CD4-positive, alpha-beta T cell (primary cell): ENCODE data around the gene SLC35A5. TPM values are rescaled to one million over a fixed set of nuclear protein-coding genes. Genes with fewer than 3 reads are reported as not detected.

ENCODE experiments used
- ATAC-seq: fragments of 200-7000 bp; cut with Tn5 transposase; one replicate; pipeline ENCODE4 v1.10.0; 2022; ENCODE audit warnings: mild to moderate bottlenecking; ENCODE audit not compliant: poor library complexity
- CTCF ChIA-PET: fragments of 350-600 bp; sonication (Branson Sonifier 250); formaldehyde crosslinking; loops from one replicate; lab custom pipeline; 2021; ENCODE audit warnings: antibody characterized with exemption, inconsistent platforms; lab: Charles Lee
- POLR2A ChIA-PET: fragments of 350-600 bp; sonication (Branson Sonifier 250); formaldehyde crosslinking; loops from one replicate; lab custom pipeline; 2021; ENCODE audit warnings: antibody characterized with exemption, inconsistent platforms; lab: Charles Lee
- DNase-seq, 14 experiments: peaks; one replicate each; pipeline ENCODE4 v3.0.0-alpha.2; 2013 to 2020; ENCODE audit warnings: mixed read lengths in 2 of 14
- H3K27ac ChIP-seq, 2 donors: one replicate each; pipeline versions ENCODE4 v1.5.1 to v1.7.0; 2013; ENCODE audit warnings: low read length in 2 of 2, low read depth in 1 of 2, mild to moderate bottlenecking in 1 of 2
- H3K27me3 ChIP-seq, 2 experiments: 1 replicate in 1 of 2; 2 replicates in 1 of 2; pipeline versions ENCODE4 v1.6.1 to v1.7.0; 2013; ENCODE audit warnings: low read length in 2 of 2, control low read depth in 1 of 2, mild to moderate bottlenecking in 1 of 2, moderate library complexity in 1 of 2; ENCODE audit not compliant: insufficient read depth in 2 of 2, control insufficient read depth in 1 of 2
- H3K36me3 ChIP-seq: one replicate; pipeline ENCODE4 v1.6.1; 2013; ENCODE audit warnings: low read length, control low read depth; ENCODE audit not compliant: insufficient read depth
- H3K4me1 ChIP-seq: one replicate; pipeline ENCODE4 v1.6.1; 2013; ENCODE audit warnings: low read length, control low read depth; ENCODE audit not compliant: insufficient read depth
- H3K4me3 ChIP-seq: one replicate; pipeline ENCODE4 v1.5.1; 2013; ENCODE audit warnings: mild to moderate bottlenecking, low read length, moderate library complexity
- H3K9me3 ChIP-seq, 2 experiments: 1 replicate in 1 of 2; 2 replicates in 1 of 2; pipeline versions ENCODE4 v1.6.1 to v1.7.0; 2013; ENCODE audit warnings: low read length in 2 of 2, mild to moderate bottlenecking in 2 of 2, control low read depth in 1 of 2, moderate library complexity in 1 of 2; ENCODE audit not compliant: control insufficient read depth in 1 of 2, insufficient read depth in 1 of 2
- H3K27ac Mint-ChIP-seq: one replicate; pipeline ENCODE4 v1.8.0; 2020; ENCODE audit warnings: mixed read lengths
- H3K27me3 Mint-ChIP-seq: one replicate; pipeline ENCODE4 v1.8.0; 2021; ENCODE audit warnings: mixed read lengths
- H3K36me3 Mint-ChIP-seq: one replicate; pipeline ENCODE4 v1.8.0; 2021; ENCODE audit warnings: low read depth, mixed read lengths
- H3K4me1 Mint-ChIP-seq: one replicate; pipeline ENCODE4 v1.8.0; 2021; ENCODE audit warnings: low read depth, mixed read lengths
- H3K4me3 Mint-ChIP-seq: one replicate; pipeline ENCODE4 v1.8.0; 2020; ENCODE audit warnings: mild to moderate bottlenecking, mixed read lengths
- H3K9me3 Mint-ChIP-seq: one replicate; pipeline ENCODE4 v1.8.0; 2020; ENCODE audit warnings: mixed read lengths
- CTCF ChIP-seq: fragments of 200-600 bp; IDR thresholded peaks from one replicate; pipeline ENCODE4 v1.8.0; 2022; ENCODE audit warnings: antibody characterized with exemption, mild to moderate bottlenecking
- intact Hi-C, 2 experiments: fragments of 100-400 bp; cut with DNase I in 1 of 2; cut with micrococcal nuclease in 1 of 2; formaldehyde crosslinking; loops; one replicate each; pipeline versions ENCODE4 v1.15.1 to v1.9.0; 2023 to 2025; cut with DNase I, micrococcal nuclease
- total RNA-seq, 174 experiments: library from RNA in 2 of 174; stranded (reverse) in 2 of 174; gene quantifications; one replicate each; pipeline ENCODE4 v1.2.3 and lab custom pipeline; 2021 to 2026

The SLC35A5 gene
- total RNA-seq, 2 experiments from 2014 or later, result 4.6 to 7.3 TPM

- H3K4me3 ChIP-seq, result no peak overlapping the region
- peaks cover 0 to 4% of the 10 kb centered on the region in 2 experiments for H3K27me3 ChIP-seq
- ChIA-PET CTCF (no interaction called here), POLR2A (no interaction called here)
- H3K9me3 Mint-ChIP-seq, result no peaks in the 10 kb centered on the region
- H3K36me3 Mint-ChIP-seq, result no peaks in the 10 kb centered on the region
- H3K27me3 Mint-ChIP-seq, result peaks cover 3% of the 10 kb centered on the region
- no peak for ATAC-seq
- TF ChIP-seq CTCF, result no peak
- no peak overlapping the region for H3K27ac ChIP-seq
- H3K36me3 ChIP-seq, result no peaks in the 10 kb centered on the region
- H3K4me1 Mint-ChIP-seq, result no peaks in the 10 kb centered on the region
- H3K4me1 ChIP-seq, result no peaks in the 10 kb centered on the region
- intact Hi-C loops, result no loop called here
- H3K4me3 Mint-ChIP-seq, result no peak overlapping the region
- H3K27ac Mint-ChIP-seq, result no peak overlapping the region
- DNase-seq, result no peak
- H3K9me3 ChIP-seq, result no peaks in the 10 kb centered on the region
Observed at GRCh38 chr3:112617285-112617684, 55.4 kb downstream of the SLC35A5 start.

GRCh38 chr3:112619295-112619694 is 57.5 kb downstream of the SLC35A5 start:
- no peaks in the 10 kb centered on the region for H3K27me3 Mint-ChIP-seq
- POLR2A ChIA-PET, result no interaction called here
- H3K36me3 ChIP-seq, result no peaks in the 10 kb centered on the region

GRCh38 chr3:112623213-112623612 is 61.4 kb downstream of the SLC35A5 start:
- Mint-ChIP-seq H3K9me3 (no peaks in the 10 kb centered on the region), H3K4me3 (no peak overlapping the region), H3K36me3 (no peaks in the 10 kb centered on the region), H3K27ac (no peak overlapping the region), H3K27me3 (no peaks in the 10 kb centered on the region), H3K4me1 (no peaks in the 10 kb centered on the region)
- no peak for ATAC-seq
- CTCF ChIA-PET, result no interaction called here
- TF ChIP-seq CTCF, result no peak
- no peak for DNase-seq
- Histone ChIP-seq H3K27me3 (peaks cover 0 to 4% of the 10 kb centered on the region in 2 experiments), H3K4me1 (no peaks in the 10 kb centered on the region), H3K27ac (no peak overlapping the region), H3K9me3 (no peaks in the 10 kb centered on the region), H3K4me3 (no peak overlapping the region), H3K36me3 (no peaks in the 10 kb centered on the region)
- intact Hi-C loops, result no loop called here
- POLR2A ChIA-PET, result no interaction called here

More at GRCh38 chr3:112619295-112619694, 57.5 kb downstream of the SLC35A5 start:
- no peaks in the 10 kb centered on the region for H3K4me1 Mint-ChIP-seq
- H3K36me3 Mint-ChIP-seq, result no peaks in the 10 kb centered on the region
- H3K4me3 Mint-ChIP-seq, result no peak overlapping the region
- Histone ChIP-seq H3K9me3 (no peaks in the 10 kb centered on the region), H3K4me3 (no peak overlapping the region), H3K27me3 (peaks cover 0 to 4% of the 10 kb centered on the region in 2 experiments), H3K27ac (no peak overlapping the region), H3K4me1 (no peaks in the 10 kb centered on the region)
- no peak for DNase-seq
- no peak overlapping the region for H3K27ac Mint-ChIP-seq
- no peak for TF ChIP-seq CTCF
- no peak for ATAC-seq
- intact Hi-C loops, result no loop called here
- CTCF ChIA-PET, result no interaction called here
- no peaks in the 10 kb centered on the region for H3K9me3 Mint-ChIP-seq
